CD4-positive, alpha-beta T cell (primary cell): ENCODE data around the gene ZNF646. TPM values are rescaled to one million over a fixed set of nuclear protein-coding genes. Genes with fewer than 3 reads are reported as not detected.

Source experiments
- ATAC-seq: fragments of 200-7000 bp; cut with Tn5 transposase; one replicate; pipeline ENCODE4 v1.10.0; 2022; ENCODE audit warnings: mild to moderate bottlenecking; ENCODE audit not compliant: poor library complexity
- CTCF ChIA-PET: fragments of 350-600 bp; sonication (Branson Sonifier 250); formaldehyde crosslinking; loops from one replicate; lab custom pipeline; 2021; ENCODE audit warnings: antibody characterized with exemption, inconsistent platforms; lab: Charles Lee
- POLR2A ChIA-PET: fragments of 350-600 bp; sonication (Branson Sonifier 250); formaldehyde crosslinking; loops from one replicate; lab custom pipeline; 2021; ENCODE audit warnings: antibody characterized with exemption, inconsistent platforms; lab: Charles Lee
- DNase-seq, 14 experiments: peaks; one replicate each; pipeline ENCODE4 v3.0.0-alpha.2; 2013 to 2020; ENCODE audit warnings: mixed read lengths in 2 of 14
- H3K27ac ChIP-seq, 2 donors: one replicate each; pipeline versions ENCODE4 v1.5.1 to v1.7.0; 2013; ENCODE audit warnings: low read length in 2 of 2, low read depth in 1 of 2, mild to moderate bottlenecking in 1 of 2
- H3K27me3 ChIP-seq, 2 experiments: 1 replicate in 1 of 2; 2 replicates in 1 of 2; pipeline versions ENCODE4 v1.6.1 to v1.7.0; 2013; ENCODE audit warnings: low read length in 2 of 2, control low read depth in 1 of 2, mild to moderate bottlenecking in 1 of 2, moderate library complexity in 1 of 2; ENCODE audit not compliant: insufficient read depth in 2 of 2, control insufficient read depth in 1 of 2
- H3K36me3 ChIP-seq: one replicate; pipeline ENCODE4 v1.6.1; 2013; ENCODE audit warnings: low read length, control low read depth; ENCODE audit not compliant: insufficient read depth
- H3K4me1 ChIP-seq: one replicate; pipeline ENCODE4 v1.6.1; 2013; ENCODE audit warnings: low read length, control low read depth; ENCODE audit not compliant: insufficient read depth
- H3K4me3 ChIP-seq: one replicate; pipeline ENCODE4 v1.5.1; 2013; ENCODE audit warnings: mild to moderate bottlenecking, low read length, moderate library complexity
- H3K9me3 ChIP-seq, 2 experiments: 1 replicate in 1 of 2; 2 replicates in 1 of 2; pipeline versions ENCODE4 v1.6.1 to v1.7.0; 2013; ENCODE audit warnings: low read length in 2 of 2, mild to moderate bottlenecking in 2 of 2, control low read depth in 1 of 2, moderate library complexity in 1 of 2; ENCODE audit not compliant: control insufficient read depth in 1 of 2, insufficient read depth in 1 of 2
- H3K27ac Mint-ChIP-seq: one replicate; pipeline ENCODE4 v1.8.0; 2020; ENCODE audit warnings: mixed read lengths
- H3K27me3 Mint-ChIP-seq: one replicate; pipeline ENCODE4 v1.8.0; 2021; ENCODE audit warnings: mixed read lengths
- H3K36me3 Mint-ChIP-seq: one replicate; pipeline ENCODE4 v1.8.0; 2021; ENCODE audit warnings: low read depth, mixed read lengths
- H3K4me1 Mint-ChIP-seq: one replicate; pipeline ENCODE4 v1.8.0; 2021; ENCODE audit warnings: low read depth, mixed read lengths
- H3K4me3 Mint-ChIP-seq: one replicate; pipeline ENCODE4 v1.8.0; 2020; ENCODE audit warnings: mild to moderate bottlenecking, mixed read lengths
- H3K9me3 Mint-ChIP-seq: one replicate; pipeline ENCODE4 v1.8.0; 2020; ENCODE audit warnings: mixed read lengths
- CTCF ChIP-seq: fragments of 200-600 bp; IDR thresholded peaks from one replicate; pipeline ENCODE4 v1.8.0; 2022; ENCODE audit warnings: antibody characterized with exemption, mild to moderate bottlenecking
- intact Hi-C, 2 experiments: fragments of 100-400 bp; cut with DNase I in 1 of 2; cut with micrococcal nuclease in 1 of 2; formaldehyde crosslinking; loops; one replicate each; pipeline versions ENCODE4 v1.15.1 to v1.9.0; 2023 to 2025; cut with DNase I, micrococcal nuclease
- polyA plus RNA-seq, 2 donors: library from polyadenylated mRNA; unstranded; fragments of 120-200 nt; gene quantifications; one replicate each; pipeline ENCODE4 v1.2.1, GENCODE V29; 2013
- total RNA-seq, 174 experiments: library from RNA in 2 of 174; stranded (reverse) in 2 of 174; gene quantifications; one replicate each; pipeline ENCODE4 v1.2.3 and lab custom pipeline; 2021 to 2026

ZNF646 gene
- total RNA-seq (10 to 100 TPM; 14.3 to 16.6 TPM), total RNA-seq (lab: John Stamatoyannopoulos, UW) (47.8 to 147 (median 83.4) reads per million in 172 experiments)
- 17.1 TPM for polyA plus RNA-seq (2013, experiment 1 of 2)
- 16.5 TPM for polyA plus RNA-seq (2013, experiment 2 of 2)

- DNase-seq (peak; percentile 94 to 100 (median 97)), ATAC-seq (peak; percentile 81)
- CTCF ChIA-PET, result interaction anchor here (1.0 to 2.3 kb wide), 6 partner anchors 22 to 229 kb away, joined by 3 to 21 read pairs (median 6); partner anchors contain the start of genes HSD3B7, KAT8 and STX4
- peak within 1 kb of the TSS; percentile 92 for H3K27ac Mint-ChIP-seq
- TF ChIP-seq CTCF, result no peak
- H3K27me3 Mint-ChIP-seq, result no peaks in the 10 kb centered on the region
- peaks cover 34% of the 10 kb centered on the region for H3K4me1 Mint-ChIP-seq
- Histone ChIP-seq H3K4me1 (peaks cover 35% of the 10 kb centered on the region), H3K27ac (peak within 1 kb of the TSS; percentile 93 to 95), H3K4me3 (peak within 1 kb of the TSS; percentile 96), H3K36me3 (peaks cover 30% of the 10 kb centered on the region), H3K27me3 (no peaks in the 10 kb centered on the region), H3K9me3 (no peaks in the 10 kb centered on the region)
- POLR2A ChIA-PET, result interaction anchor here (0.6 to 3.4 kb wide), 38 partner anchors 9 to 830 kb away, joined by 3 to 79 read pairs (median 5); partner anchors contain the start of genes ARMC5, FBRS, FBXL19 and FUS
- H3K4me3 Mint-ChIP-seq, result peak within 1 kb of the TSS; percentile 98
- no peaks in the 10 kb centered on the region for H3K9me3 Mint-ChIP-seq
- intact Hi-C loops, result loop anchor here (1.0 to 10.0 kb wide), 12 partner anchors 20 to 793 kb away; partner anchors contain the start of genes FBXL19 (in 2 of the 2), KAT8 (in 2 of the 2), SETD1A (in 2 of the 2) and STX4 (in 2 of the 2)
- peaks cover 51% of the 10 kb centered on the region for H3K36me3 Mint-ChIP-seq
Observed at GRCh38 chr16:31073970-31074813, at the start of gene ZNF646, which contains the start of gene ZNF668. Gene ZNF646 (plus strand): TSS chr16:31074422. CDS start chr16:31076325, 1,903 bp downstream. Gene ZNF668 (minus strand): TSS chr16:31074240. CDS start chr16:31064459, 9,781 bp downstream.

- POLR2A ChIA-PET, result no interaction called here
- no peaks in the 10 kb centered on the region for H3K9me3 Mint-ChIP-seq
Observed at GRCh38 chr16:31025339-31025738, 48.9 kb upstream of the ZNF646 start.

More at GRCh38 chr16:31025339-31025738, 48.9 kb upstream of the ZNF646 start:
- Mint-ChIP-seq H3K27ac (no peak overlapping the region), H3K4me3 (no peak overlapping the region), H3K4me1 (no peaks in the 10 kb centered on the region), H3K36me3 (no peaks in the 10 kb centered on the region), H3K27me3 (no peaks in the 10 kb centered on the region)
- ATAC-seq (no peak), DNase-seq (no peak)
- no peak overlapping the region for H3K4me3 ChIP-seq
- no peaks in the 10 kb centered on the region for H3K36me3 ChIP-seq
- H3K27ac ChIP-seq, result no peak overlapping the region
- H3K27me3 ChIP-seq, result no peaks in the 10 kb centered on the region
- CTCF ChIA-PET, result no interaction called here
- intact Hi-C loops, result no loop called here
- H3K4me1 ChIP-seq, result no peaks in the 10 kb centered on the region
- no peaks in the 10 kb centered on the region for H3K9me3 ChIP-seq
- no peak for TF ChIP-seq CTCF
